Esophagus squamous epithelium (tissue), 5 donors: ENCODE data around the gene SMARCA2. TPM values are rescaled to one million over a fixed set of nuclear protein-coding genes. Genes with fewer than 3 reads are reported as not detected.

Source experiments
- DNase-seq: peaks from one replicate; lab custom pipeline; 2025; lab: John Stamatoyannopoulos, UW
- H3K27ac ChIP-seq, 4 donors: fragments of 200-600 bp; sonication (generic); one replicate each; pipeline ENCODE4 v1.5.1; 2016 to 2019; ENCODE audit warnings: mild to moderate bottlenecking in 1 of 4
- H3K27me3 ChIP-seq, 4 donors: fragments of 200-600 bp; sonication (generic); 1 replicate in 3 of 4; 2 replicates in 1 of 4; pipeline versions ENCODE4 v1.5.1 to v1.6.0; 2017 to 2021; ENCODE audit warnings: antibody characterized with exemption in 1 of 4
- H3K36me3 ChIP-seq, 3 donors: fragments of 200-600 bp; sonication (generic); one replicate each; pipeline ENCODE4 v1.5.1; 2016 to 2019
- H3K4me1 ChIP-seq, 3 donors: fragments of 200-600 bp; sonication (generic); one replicate each; pipeline ENCODE4 v1.5.1; 2017 to 2019
- H3K4me3 ChIP-seq, 4 donors: fragments of 200-600 bp; sonication (generic); 1 replicate in 3 of 4; 2 replicates in 1 of 4; pipeline ENCODE4 v1.5.1; 2016 to 2019; ENCODE audit warnings: mild to moderate bottlenecking in 2 of 4, moderate library complexity in 1 of 4
- H3K9me3 ChIP-seq, 3 donors: fragments of 200-600 bp; sonication (generic); one replicate each; pipeline ENCODE4 v1.5.1; 2016 to 2019
- CTCF ChIP-seq, 6 experiments: fragments of 450-650 bp in 4 of 6; fragments of 200-600 bp in 2 of 6; sonication (generic) in 2 of 6; IDR thresholded peaks; one replicate each; pipeline ENCODE4 v1.5.1; 2016 to 2019; ENCODE audit warnings: antibody characterized with exemption in 6 of 6, mild to moderate bottlenecking in 4 of 6, moderate library complexity in 4 of 6
- POLR2A ChIP-seq, 4 donors: fragments of 450-650 bp; IDR thresholded peaks; one replicate each; pipeline ENCODE4 v1.6.1; 2017; ENCODE audit warnings: antibody characterized with exemption in 4 of 4, mild to moderate bottlenecking in 4 of 4, moderate library complexity in 3 of 4
- WGBS, 2 donors: methylation state at CpG; one replicate each; pipeline ENCODE4 v1.1.5; 2018; 5-methylcytosine and 5-hydroxymethylcytosine counted together
- intact Hi-C: fragments of 100-400 bp; cut with DNase I; formaldehyde crosslinking; loops from one replicate; pipeline ENCODE4 v1.15.0; 2022
- total RNA-seq, 4 donors: library from RNA; depleted of rRNA; stranded (reverse); fragments of >200 nt; gene quantifications; one replicate each; pipeline ENCODE4 v1.1.0, GENCODE V29; 2016
- donor health status: DM: yes; HTN: yes; CAD: no.

SMARCA2 gene
- total RNA-seq, 4 donors from 2014 or later = 51.0 to 93.3 (median 64.1) TPM

- intact Hi-C loops = no loop called here
- DNase-seq = no peak
- 79 to 82% methylated on average over 2 of the region's 2 CpGs for WGBS, 2 donors
Measured at GRCh38 chr9:1977026-1977425, 38.1 kb upstream of the SMARCA2 start.

GRCh38 chr9:1978941-1979340 is 36.2 kb upstream of the SMARCA2 start:
- peaks cover 17 to 40% (median 24%) of the 10 kb centered on the region in 3 donors for H3K4me1 ChIP-seq
- H3K9me3 ChIP-seq = no peaks in the 10 kb centered on the region
- no peak overlapping the region for H3K4me3 ChIP-seq
- intact Hi-C loops = no loop called here
- no peaks in the 10 kb centered on the region for H3K36me3 ChIP-seq
- 34 to 51% methylated on average over 5 of the region's 5 CpGs for WGBS, 2 donors
- no peak for TF ChIP-seq POLR2A (IDR thresholded peaks at IDR 0.05)
- peak overlapping the region in 2 of 4 donors; percentile 2 to 19 for H3K27ac ChIP-seq
- DNase-seq = no peak
- H3K27me3 ChIP-seq = no peaks in the 10 kb centered on the region

More at GRCh38 chr9:1977026-1977425, 38.1 kb upstream of the SMARCA2 start:
- Histone ChIP-seq H3K4me3 (no peak overlapping the region), H3K9me3 (no peaks in the 10 kb centered on the region), H3K4me1 (peaks cover 17 to 36% (median 24%) of the 10 kb centered on the region in 3 donors), H3K27me3 (no peaks in the 10 kb centered on the region), H3K27ac (no peak overlapping the region), H3K36me3 (no peaks in the 10 kb centered on the region)
- TF ChIP-seq POLR2A (IDR thresholded peaks at IDR 0.05) = no peak
- TF ChIP-seq CTCF (IDR thresholded peaks at IDR 0.05) = no peak

GRCh38 chr9:1979741-1980367 is 35.3 kb upstream of the SMARCA2 start:
- H3K27me3 ChIP-seq = no peaks in the 10 kb centered on the region
- peaks cover 17 to 40% (median 24%) of the 10 kb centered on the region in 3 donors for H3K4me1 ChIP-seq
- no peak overlapping the region for H3K4me3 ChIP-seq
- no peak for DNase-seq
- no peaks in the 10 kb centered on the region for H3K36me3 ChIP-seq
- TF ChIP-seq POLR2A (IDR thresholded peaks at IDR 0.05) (no peak), CTCF (IDR thresholded peaks at IDR 0.05) (no peak)
- H3K9me3 ChIP-seq = no peaks in the 10 kb centered on the region
- H3K27ac ChIP-seq = peak overlapping the region in 3 of 4 donors; percentile 6 to 45 (median 21)
- 30 to 53% methylated on average over 7 of the region's 7 CpGs for WGBS, 2 donors
- intact Hi-C loops = no loop called here

- no peak overlapping the region for H3K4me3 ChIP-seq
- no peaks in the 10 kb centered on the region for H3K27me3 ChIP-seq
- no peaks in the 10 kb centered on the region for H3K36me3 ChIP-seq
- TF ChIP-seq POLR2A (IDR thresholded peaks at IDR 0.05) (no peak), CTCF (IDR thresholded peaks at IDR 0.05) (no peak)
- peaks cover 17 to 40% (median 24%) of the 10 kb centered on the region in 3 donors for H3K4me1 ChIP-seq
- no peak for DNase-seq
- intact Hi-C loops = no loop called here
- H3K9me3 ChIP-seq = no peaks in the 10 kb centered on the region
- peak overlapping the region in 3 of 4 donors; percentile 6 to 45 (median 21) for H3K27ac ChIP-seq
- WGBS, 2 donors = 86 to 89% methylated on average over 1 of the region's 1 CpG
Measured at GRCh38 chr9:1980387-1980786, 34.8 kb upstream of the SMARCA2 start.

GRCh38 chr9:1982074-1982473 is 33.1 kb upstream of the SMARCA2 start:
- DNase-seq = no peak
- Histone ChIP-seq H3K4me1 (peaks cover 17 to 37% (median 24%) of the 10 kb centered on the region in 3 donors), H3K9me3 (no peaks in the 10 kb centered on the region), H3K4me3 (no peak overlapping the region), H3K27ac (no peak overlapping the region), H3K27me3 (no peaks in the 10 kb centered on the region), H3K36me3 (no peaks in the 10 kb centered on the region)
- intact Hi-C loops = no loop called here
- WGBS, 2 donors = 57 to 83% methylated on average over 1 of the region's 1 CpG
- no peak for TF ChIP-seq POLR2A (IDR thresholded peaks at IDR 0.05)
- TF ChIP-seq CTCF (IDR thresholded peaks at IDR 0.05) = no peak
